RKO (cell line): ENCODE measurements around the gene EXOSC10.
"Not testable (repeated sequence)": the region's sequence is repeated elsewhere in the genome, so short reads cannot be mapped to it uniquely, and the experiment has no call there.

Experiments used
- DNase-seq: peaks from one replicate; pipeline ENCODE4 v3.0.0-alpha.2; 2016; ENCODE audit warnings: low spot score

Gene EXOSC10

GRCh38 chr1:11044086-11044848 is 55.4 kb downstream of the EXOSC10 start:
- no peak for DNase-seq

GRCh38 chr1:11042995-11043874 is 56.4 kb downstream of the EXOSC10 start:
- DNase-seq, result no peak

GRCh38 chr1:11042065-11042464 is 57.6 kb downstream of the EXOSC10 start:
- DNase-seq, result no peak

GRCh38 chr1:11041048-11041447 is 58.6 kb downstream of the EXOSC10 start:
- no peak for DNase-seq

- not testable (repeated sequence) for DNase-seq
Observed at GRCh38 chr1:11040105-11040429, 59.6 kb downstream of the EXOSC10 start.

GRCh38 chr1:11039351-11040104 is 60.1 kb downstream of the EXOSC10 start:
- no peak for DNase-seq

GRCh38 chr1:11037740-11038182 is 61.9 kb downstream of the EXOSC10 start:
- DNase-seq, result peak; percentile 83

GRCh38 chr1:11037019-11037739 is 62.5 kb downstream of the EXOSC10 start:
- not testable (repeated sequence) for DNase-seq

- DNase-seq, result no peak
Observed at GRCh38 chr1:11031624-11032262, 67.9 kb downstream of the EXOSC10 start.

GRCh38 chr1:11030865-11031264 is 68.8 kb downstream of the EXOSC10 start:
- DNase-seq, result no peak

- DNase-seq, result no peak
Observed at GRCh38 chr1:11028018-11028417, 71.7 kb downstream of the EXOSC10 start.

GRCh38 chr1:11027316-11027715 is 72.4 kb downstream of the EXOSC10 start:
- no peak for DNase-seq

- DNase-seq, result no peak
Observed at GRCh38 chr1:11026903-11027302, 72.8 kb downstream of the EXOSC10 start.

- no peak for DNase-seq
Observed at GRCh38 chr1:11026052-11026451, 73.6 kb downstream of the EXOSC10 start.

- no peak for DNase-seq
Observed at GRCh38 chr1:11025618-11026017, 74.1 kb downstream of the EXOSC10 start.

- DNase-seq, result no peak
Observed at GRCh38 chr1:11024874-11025203, 74.8 kb downstream of the EXOSC10 start.

GRCh38 chr1:11024154-11024873 is 75.4 kb downstream of the EXOSC10 start:
- DNase-seq, result no peak

GRCh38 chr1:11023201-11023600 is 76.5 kb downstream of the EXOSC10 start:
- DNase-seq, result no peak

GRCh38 chr1:11019971-11020370 is 79.7 kb downstream of the EXOSC10 start:
- DNase-seq, result no peak

- not testable (repeated sequence) for DNase-seq
Observed at GRCh38 chr1:11019358-11019757, 80.3 kb downstream of the EXOSC10 start.
